IgD-negative memory B cell (primary cell): ENCODE measurements around the gene EPN1. TPM values are rescaled to one million over a fixed set of nuclear protein-coding genes. Genes with fewer than 3 reads are reported as not detected.

Experiments used
- H3K27ac Mint-ChIP-seq, 3 donors: one replicate each; pipeline ENCODE4 v1.8.0; 2020 to 2022; ENCODE audit warnings: mild to moderate bottlenecking in 3 of 3, mixed read lengths in 3 of 3, moderate library complexity in 1 of 3
- H3K27me3 Mint-ChIP-seq: one replicate; pipeline ENCODE4 v1.8.0; 2021; ENCODE audit warnings: mixed read lengths
- H3K36me3 Mint-ChIP-seq: one replicate; pipeline ENCODE4 v1.8.0; 2020; ENCODE audit warnings: mild to moderate bottlenecking, mixed read lengths
- H3K4me1 Mint-ChIP-seq, 3 donors: one replicate each; pipeline ENCODE4 v1.8.0; 2020 to 2022; ENCODE audit warnings: mixed read lengths in 3 of 3, mild to moderate bottlenecking in 1 of 3
- H3K4me3 Mint-ChIP-seq, 4 donors: one replicate each; pipeline ENCODE4 v1.8.0; 2020 to 2022; ENCODE audit warnings: mild to moderate bottlenecking in 4 of 4, mixed read lengths in 4 of 4, moderate library complexity in 3 of 4
- H3K9me3 Mint-ChIP-seq, 3 donors: one replicate each; pipeline ENCODE4 v1.8.0; 2020 to 2021; ENCODE audit warnings: mixed read lengths in 3 of 3, mild to moderate bottlenecking in 1 of 3
- polyA plus RNA-seq: library from polyadenylated mRNA; unstranded; fragments of 300-500 nt; fragmentation: Illumina TruSeq; gene quantifications from one replicate; pipeline ENCODE4 v1.2.3, GENCODE V29; 2021

Gene EPN1
- polyA plus RNA-seq: 29.9 TPM

DNA sequence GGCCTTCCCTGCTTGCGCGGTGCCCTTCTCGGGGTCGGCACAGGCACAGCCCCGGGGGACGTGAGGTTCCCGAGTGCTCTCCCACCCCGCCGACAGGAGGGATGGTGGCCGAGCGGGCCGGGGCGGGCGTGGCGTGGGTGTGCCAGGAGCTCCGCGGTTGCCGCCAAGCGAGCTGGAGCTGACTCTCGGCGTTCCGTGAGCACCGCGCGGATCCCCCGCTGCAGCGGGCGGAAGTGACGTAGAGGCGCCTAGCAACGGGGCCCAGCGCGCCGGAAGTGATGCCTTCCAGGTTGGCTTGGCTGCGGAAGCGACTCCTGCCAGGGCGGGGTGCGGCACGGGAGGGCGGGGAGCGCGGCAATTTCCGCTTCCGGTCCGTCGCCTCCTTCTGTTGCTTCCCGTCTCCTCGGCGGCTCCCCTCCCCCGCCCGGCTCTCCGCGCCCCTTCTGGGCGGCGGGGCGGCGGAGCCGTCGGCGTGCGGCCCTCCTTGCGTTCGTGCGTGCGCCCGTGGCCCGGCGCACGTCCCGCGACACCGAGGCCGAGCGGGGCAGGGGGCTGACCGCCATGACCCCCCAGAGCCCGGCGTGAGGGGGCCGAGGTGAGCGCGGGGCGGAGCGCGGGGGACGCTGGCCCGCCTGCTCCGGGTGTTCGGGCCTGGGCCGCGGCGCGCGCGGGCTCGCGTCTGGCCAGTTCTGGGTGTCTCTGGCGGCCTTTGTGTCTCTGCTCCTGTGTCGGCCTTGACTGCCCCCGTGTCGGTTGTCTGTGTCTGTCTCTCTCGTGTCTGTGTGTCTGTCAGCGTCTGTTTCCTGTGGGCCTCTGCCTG lies at the start of gene EPN1:
Gene EPN1 (plus strand): TSS at position 386 of the 820 bp plus-strand sequence. CDS start 3,402 bp downstream, outside the sequence.
- peak within 1 kb of the TSS; percentile 91 to 98 (median 97) for H3K4me3 Mint-ChIP-seq

DNA sequence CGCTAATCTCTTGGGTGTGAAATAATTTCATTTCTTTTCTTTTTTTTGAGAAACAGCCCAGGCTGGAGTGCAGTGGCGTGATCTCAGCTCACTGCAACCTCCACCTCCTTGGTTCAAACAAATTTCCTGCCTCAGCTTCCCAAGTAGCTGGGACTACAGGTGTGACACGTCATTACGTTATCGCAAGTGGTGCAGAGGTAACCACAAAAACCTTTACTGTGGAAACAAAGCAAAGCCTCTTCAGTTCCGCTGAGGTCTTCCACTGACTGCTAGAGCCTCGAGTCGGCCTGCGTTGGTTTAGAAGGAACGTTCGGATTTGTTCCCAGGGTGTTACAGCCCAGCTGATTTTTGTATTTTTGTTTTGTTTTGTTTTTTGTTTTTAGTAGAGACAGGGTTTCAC lies 48.7 kb upstream of the EPN1 start:
- Mint-ChIP-seq H3K4me3 (peak overlapping the region in 2 of 4 donors; percentile 22 to 25), H3K27me3 (no peaks in the 10 kb centered on the region), H3K27ac (peak overlapping the region in 2 of 3 donors; percentile 43 to 72), H3K36me3 (peaks cover 2% of the 10 kb centered on the region), H3K4me1 (peaks cover 2 to 11% (median 7%) of the 10 kb centered on the region in 3 donors), H3K9me3 (no peaks in the 10 kb centered on the region)

More for the DNA sequence above, at the start of gene EPN1:
- peaks cover 40 to 53% (median 45%) of the 10 kb centered on the region in 3 donors for H3K4me1 Mint-ChIP-seq
- H3K9me3 Mint-ChIP-seq: no peaks in the 10 kb centered on the region
- peak within 1 kb of the TSS; percentile 96 to 99 (median 98) for H3K27ac Mint-ChIP-seq
- peaks cover 5% of the 10 kb centered on the region for H3K36me3 Mint-ChIP-seq
- H3K27me3 Mint-ChIP-seq: peaks cover 2% of the 10 kb centered on the region

DNA sequence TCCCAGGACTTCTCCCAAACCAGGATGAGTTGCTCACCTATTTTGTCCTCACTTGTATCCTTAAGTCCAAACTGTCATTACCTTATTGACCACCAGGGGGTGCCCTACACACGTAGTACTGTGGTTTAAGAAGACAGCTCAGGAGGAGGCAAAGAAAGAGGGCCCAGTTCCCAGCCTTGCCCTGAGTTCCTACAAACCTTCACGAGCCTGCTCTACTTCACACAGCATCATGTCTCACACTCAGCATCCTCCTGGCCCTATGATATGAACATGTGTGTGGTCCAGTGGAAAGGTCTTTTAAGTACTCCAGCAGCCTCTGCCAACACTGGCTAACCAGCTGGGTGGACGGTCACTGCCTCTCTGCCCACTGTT lies 42.6 kb upstream of the EPN1 start:
- Mint-ChIP-seq H3K4me3 (peak overlapping the region in 3 of 4 donors; percentile 63 to 71 (median 67)), H3K4me1 (peaks cover 16 to 38% (median 36%) of the 10 kb centered on the region in 3 donors), H3K36me3 (peaks cover 6% of the 10 kb centered on the region), H3K9me3 (no peaks in the 10 kb centered on the region), H3K27me3 (no peaks in the 10 kb centered on the region), H3K27ac (peak overlapping the region; percentile 64 to 76 (median 70))

DNA sequence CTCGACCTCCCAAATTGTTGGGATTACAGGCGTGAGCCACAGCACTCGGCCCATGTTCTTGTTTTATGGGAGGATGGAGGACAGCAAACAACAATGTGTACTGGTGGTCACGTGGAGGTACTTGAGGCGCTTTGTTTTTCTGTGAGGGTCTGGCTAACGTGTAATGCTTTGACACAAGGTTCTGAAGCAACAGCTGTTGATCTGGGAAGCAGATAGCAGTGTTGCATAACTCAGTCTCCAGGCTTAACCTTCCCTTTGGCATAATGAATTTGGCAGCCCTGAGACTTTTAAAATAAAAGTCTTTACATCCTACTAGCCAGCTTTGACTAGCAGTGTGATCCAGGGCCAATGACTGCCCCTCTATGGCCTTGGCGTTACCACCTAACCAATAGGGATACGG lies 41.2 kb upstream of the EPN1 start:
- Mint-ChIP-seq H3K9me3 (no peaks in the 10 kb centered on the region), H3K4me1 (peaks cover 21 to 45% (median 41%) of the 10 kb centered on the region in 3 donors), H3K36me3 (peaks cover 6% of the 10 kb centered on the region), H3K27ac (peak overlapping the region in 2 of 3 donors; percentile 99), H3K4me3 (peak overlapping the region; percentile 33 to 99 (median 98)), H3K27me3 (no peaks in the 10 kb centered on the region)

DNA sequence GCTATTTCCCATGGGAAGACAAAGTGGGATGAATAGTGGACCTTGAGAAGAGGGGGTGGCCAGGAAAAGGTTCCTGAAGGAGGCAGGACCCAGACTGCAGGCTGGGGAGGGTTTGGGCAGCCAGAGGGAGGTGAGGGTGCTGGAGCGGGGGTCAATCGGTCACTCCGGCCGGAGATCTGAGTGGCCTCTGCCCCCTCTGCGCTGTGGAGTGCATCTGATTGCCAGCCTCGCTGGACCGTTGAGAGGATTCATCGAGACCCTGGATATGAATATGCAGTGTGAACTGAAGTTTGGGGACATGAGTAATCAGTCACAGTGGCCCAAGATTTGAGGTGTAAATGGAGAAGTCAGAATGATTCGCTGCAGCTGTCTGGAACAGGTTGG lies 39.7 kb upstream of the EPN1 start:
- H3K27me3 Mint-ChIP-seq: no peaks in the 10 kb centered on the region
- H3K27ac Mint-ChIP-seq: peak overlapping the region; percentile 99 to 100 (median 99)
- H3K4me1 Mint-ChIP-seq: peaks cover 21 to 54% (median 51%) of the 10 kb centered on the region in 3 donors
- H3K4me3 Mint-ChIP-seq: peak overlapping the region; percentile 96 to 99 (median 98)
- peaks cover 0 to 2% (median 0%) of the 10 kb centered on the region in 3 donors for H3K9me3 Mint-ChIP-seq
- H3K36me3 Mint-ChIP-seq: peaks cover 8% of the 10 kb centered on the region

DNA sequence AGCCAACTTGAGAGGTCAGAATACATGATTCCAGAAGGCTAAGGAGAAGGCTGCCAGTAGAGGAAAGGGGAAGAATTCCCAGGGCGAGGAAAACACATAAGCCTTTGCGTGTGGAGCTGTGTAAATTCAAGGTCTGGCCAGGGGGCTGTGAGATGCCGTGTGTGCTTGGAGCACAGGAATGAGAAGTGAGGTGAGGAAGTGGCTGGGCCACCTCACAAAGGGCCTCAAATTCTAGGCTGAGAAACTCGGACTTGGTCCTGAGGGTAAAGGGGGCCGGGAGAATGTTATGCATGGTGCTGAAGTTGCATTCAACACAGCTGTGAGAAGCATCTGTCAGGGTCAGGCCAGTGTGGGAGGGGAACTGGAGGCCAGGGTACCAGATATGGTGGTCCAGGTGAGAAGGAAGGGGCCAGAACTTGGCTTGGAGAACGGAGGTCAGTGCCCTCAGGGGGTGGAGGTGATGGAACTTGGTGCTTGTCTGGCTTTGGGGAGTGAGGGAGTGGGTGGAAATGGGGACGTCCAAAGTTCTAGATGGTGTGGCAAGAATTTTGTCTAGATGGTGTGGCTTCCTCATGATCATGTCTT lies 39.1 kb upstream of the EPN1 start:
- H3K9me3 Mint-ChIP-seq: peaks cover 0 to 2% (median 0%) of the 10 kb centered on the region in 3 donors

DNA sequence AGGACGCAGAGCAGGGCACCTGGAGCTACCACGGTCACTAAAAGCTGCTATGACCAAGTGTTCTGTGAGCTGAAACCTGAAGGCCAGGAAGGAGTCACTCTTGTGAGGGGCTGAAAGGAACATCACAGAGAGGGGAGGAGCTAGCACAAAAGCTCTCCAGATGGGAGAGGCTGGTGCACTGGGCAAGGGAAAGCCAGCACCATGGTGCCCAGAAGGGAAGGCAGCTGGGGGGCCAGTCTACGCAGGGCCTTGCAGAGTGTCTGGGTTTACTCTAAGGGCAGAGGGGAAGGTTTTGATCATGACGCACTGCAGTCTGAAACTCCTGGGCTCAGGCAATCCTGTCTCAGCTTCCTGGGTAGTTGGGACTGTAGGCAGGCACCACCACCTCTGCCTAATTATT lies 38.3 kb upstream of the EPN1 start:
- peak overlapping the region; percentile 59 to 99 (median 99) for H3K27ac Mint-ChIP-seq
- H3K36me3 Mint-ChIP-seq: peaks cover 8% of the 10 kb centered on the region
- H3K4me3 Mint-ChIP-seq: peak overlapping the region; percentile 96 to 99 (median 98)
- peaks cover 21 to 54% (median 51%) of the 10 kb centered on the region in 3 donors for H3K4me1 Mint-ChIP-seq
- peaks cover 0 to 2% (median 0%) of the 10 kb centered on the region in 3 donors for H3K9me3 Mint-ChIP-seq
- no peaks in the 10 kb centered on the region for H3K27me3 Mint-ChIP-seq

More for the DNA sequence above, 39.1 kb upstream of the EPN1 start:
- H3K4me1 Mint-ChIP-seq: peaks cover 21 to 57% (median 53%) of the 10 kb centered on the region in 3 donors
- peak overlapping the region; percentile 99 to 100 (median 99) for H3K27ac Mint-ChIP-seq
- H3K27me3 Mint-ChIP-seq: no peaks in the 10 kb centered on the region
- peak overlapping the region; percentile 96 to 99 (median 98) for H3K4me3 Mint-ChIP-seq
- H3K36me3 Mint-ChIP-seq: peaks cover 8% of the 10 kb centered on the region

DNA sequence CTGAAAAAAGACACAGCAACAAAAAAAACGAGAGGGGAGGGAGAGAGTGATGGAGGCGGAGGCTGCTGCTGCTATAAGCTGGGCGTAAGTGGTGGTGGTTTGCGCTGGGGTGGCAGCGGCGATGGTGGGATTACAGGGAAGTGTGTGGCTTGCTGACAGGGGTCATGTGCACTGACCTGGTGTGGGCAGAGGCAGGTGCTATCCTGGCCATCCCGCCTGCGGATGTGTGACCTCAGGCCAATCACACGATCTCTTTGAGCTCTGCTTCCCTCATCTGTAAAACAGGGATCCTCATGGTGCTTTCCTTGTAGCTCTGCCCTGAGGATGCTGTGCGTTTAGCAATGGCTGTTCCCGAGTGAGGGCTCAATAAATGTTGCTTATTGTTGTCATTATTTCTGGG lies 37.5 kb upstream of the EPN1 start:
- peaks cover 8% of the 10 kb centered on the region for H3K36me3 Mint-ChIP-seq
- H3K4me3 Mint-ChIP-seq: peak overlapping the region; percentile 12 to 96 (median 70)
- peaks cover 0 to 2% (median 0%) of the 10 kb centered on the region in 3 donors for H3K9me3 Mint-ChIP-seq
- peaks cover 20 to 48% (median 47%) of the 10 kb centered on the region in 3 donors for H3K4me1 Mint-ChIP-seq
- peak overlapping the region in 2 of 3 donors; percentile 73 to 99 for H3K27ac Mint-ChIP-seq
- H3K27me3 Mint-ChIP-seq: no peaks in the 10 kb centered on the region

DNA sequence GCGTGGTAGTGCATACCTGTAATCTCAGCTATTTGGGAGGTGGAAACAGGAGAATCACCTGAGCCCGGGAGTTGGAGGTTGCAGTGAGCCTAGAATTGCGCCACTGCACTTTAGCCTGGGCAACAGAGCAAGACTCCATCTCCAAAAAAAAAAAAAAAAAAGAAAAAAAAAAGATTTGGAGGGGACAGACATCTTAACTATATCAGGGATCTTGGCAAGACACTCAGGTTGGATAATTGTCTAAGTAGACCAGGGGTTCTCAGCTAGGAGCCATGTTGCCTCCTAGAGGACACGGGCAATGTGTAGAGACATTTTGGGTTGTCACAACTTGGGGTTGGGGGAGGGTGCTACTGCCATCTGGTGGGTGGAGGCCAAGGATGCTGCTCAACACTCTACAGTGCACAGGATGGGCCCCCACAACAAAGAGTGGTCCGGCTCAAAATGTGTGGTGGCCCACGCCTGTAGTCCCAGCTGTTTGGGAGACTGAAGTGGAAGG lies 36.1 kb upstream of the EPN1 start:
- no peaks in the 10 kb centered on the region for H3K27me3 Mint-ChIP-seq
- peak overlapping the region in 2 of 3 donors; percentile 72 to 80 for H3K27ac Mint-ChIP-seq
- H3K4me1 Mint-ChIP-seq: peaks cover 26 to 56% (median 53%) of the 10 kb centered on the region in 3 donors
- H3K36me3 Mint-ChIP-seq: peaks cover 8% of the 10 kb centered on the region
- H3K9me3 Mint-ChIP-seq: peaks cover 0 to 2% (median 0%) of the 10 kb centered on the region in 3 donors
- H3K4me3 Mint-ChIP-seq: peak overlapping the region; percentile 16 to 89 (median 84)

DNA sequence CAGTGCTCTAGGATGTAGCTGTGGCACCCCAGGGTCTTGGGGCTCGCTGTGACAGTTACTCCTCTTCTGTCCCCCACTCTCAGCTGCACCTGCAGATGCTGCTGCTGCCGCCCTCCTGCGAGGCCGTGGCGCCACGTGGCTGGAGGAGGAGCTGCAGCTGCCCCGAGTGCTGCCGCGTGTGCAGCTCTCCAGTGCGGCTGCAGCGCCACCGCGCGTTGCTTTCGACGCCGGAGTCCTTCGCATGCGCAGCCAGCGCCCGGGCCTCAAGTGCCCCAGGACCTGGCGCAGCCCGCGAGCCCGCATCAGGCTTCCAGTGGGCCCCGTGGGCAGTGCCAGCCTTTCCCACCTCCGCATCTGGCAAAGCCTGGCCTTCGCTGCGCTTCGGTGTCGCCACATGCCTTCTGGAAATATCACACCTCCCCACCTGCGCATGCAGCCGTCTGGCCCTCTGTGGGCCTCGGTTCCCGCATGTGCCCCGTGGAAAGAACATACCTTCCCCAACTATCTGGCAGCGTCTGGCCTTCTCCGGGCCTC lies 34.9 kb upstream of the EPN1 start:
- H3K27me3 Mint-ChIP-seq: no peaks in the 10 kb centered on the region

DNA sequence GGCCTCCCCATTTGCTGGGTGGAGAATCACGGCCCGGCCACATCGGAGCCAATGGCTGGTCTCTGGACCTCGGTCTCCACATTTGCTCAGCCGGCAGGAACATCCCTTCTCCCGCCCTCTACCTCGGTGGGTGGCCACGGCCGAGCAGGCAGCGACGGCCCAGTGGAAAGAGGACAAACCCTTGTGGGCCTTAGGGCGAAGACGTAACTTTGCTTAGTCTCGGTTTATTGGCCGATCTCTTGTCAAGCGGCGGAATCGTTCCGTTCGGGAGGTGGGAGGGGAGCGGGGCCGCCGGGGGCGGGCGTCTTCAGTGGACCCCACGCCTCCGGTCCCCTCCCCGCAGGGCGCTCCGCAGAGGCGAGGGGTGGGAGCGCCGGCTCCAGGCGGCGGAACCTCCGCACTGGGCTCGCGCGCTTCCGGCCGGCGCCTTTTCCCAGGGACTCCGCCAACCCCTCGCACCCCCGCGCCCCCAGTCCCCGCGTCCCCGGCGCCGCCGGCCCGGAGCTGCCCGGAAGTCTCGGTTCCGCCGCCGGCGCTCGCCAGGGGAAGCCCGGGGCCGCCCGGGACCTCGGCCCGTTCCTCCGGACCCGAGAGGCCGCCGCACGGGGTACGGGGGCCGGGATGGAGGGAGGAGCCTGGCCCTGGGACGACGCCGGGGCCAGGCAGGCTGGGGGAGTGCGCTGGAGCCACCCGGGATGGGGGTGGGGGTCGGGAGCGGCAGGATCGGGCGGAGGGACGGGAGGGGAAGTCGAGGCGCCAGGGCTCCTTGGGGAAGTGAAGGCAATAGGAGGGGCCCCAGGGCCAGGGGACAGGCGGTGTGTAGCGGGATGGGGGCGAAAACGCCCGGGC lies 34.2 kb upstream of the EPN1 start, which contains the start of gene ZNF580:
Gene ZNF580 (plus strand): TSS at position 426 of the 849 bp plus-strand sequence. CDS start 1,507 bp downstream, outside the sequence.
- Mint-ChIP-seq H3K27ac (peak within 1 kb of the TSS; percentile 92 to 97 (median 95)), H3K4me3 (peak within 1 kb of the TSS; percentile 86 to 96 (median 90)), H3K36me3 (peaks cover 4% of the 10 kb centered on the region), H3K4me1 (peaks cover 25 to 56% (median 51%) of the 10 kb centered on the region in 3 donors), H3K9me3 (peaks cover 0 to 2% (median 0%) of the 10 kb centered on the region in 3 donors), H3K27me3 (no peaks in the 10 kb centered on the region)

More for the DNA sequence above, 34.9 kb upstream of the EPN1 start:
- Mint-ChIP-seq H3K4me3 (peak overlapping the region; percentile 65 to 87 (median 82)), H3K27ac (peak overlapping the region; percentile 72 to 95 (median 73)), H3K36me3 (peaks cover 4% of the 10 kb centered on the region), H3K4me1 (peaks cover 21 to 56% (median 54%) of the 10 kb centered on the region in 3 donors), H3K9me3 (peaks cover 0 to 2% (median 0%) of the 10 kb centered on the region in 3 donors)

DNA sequence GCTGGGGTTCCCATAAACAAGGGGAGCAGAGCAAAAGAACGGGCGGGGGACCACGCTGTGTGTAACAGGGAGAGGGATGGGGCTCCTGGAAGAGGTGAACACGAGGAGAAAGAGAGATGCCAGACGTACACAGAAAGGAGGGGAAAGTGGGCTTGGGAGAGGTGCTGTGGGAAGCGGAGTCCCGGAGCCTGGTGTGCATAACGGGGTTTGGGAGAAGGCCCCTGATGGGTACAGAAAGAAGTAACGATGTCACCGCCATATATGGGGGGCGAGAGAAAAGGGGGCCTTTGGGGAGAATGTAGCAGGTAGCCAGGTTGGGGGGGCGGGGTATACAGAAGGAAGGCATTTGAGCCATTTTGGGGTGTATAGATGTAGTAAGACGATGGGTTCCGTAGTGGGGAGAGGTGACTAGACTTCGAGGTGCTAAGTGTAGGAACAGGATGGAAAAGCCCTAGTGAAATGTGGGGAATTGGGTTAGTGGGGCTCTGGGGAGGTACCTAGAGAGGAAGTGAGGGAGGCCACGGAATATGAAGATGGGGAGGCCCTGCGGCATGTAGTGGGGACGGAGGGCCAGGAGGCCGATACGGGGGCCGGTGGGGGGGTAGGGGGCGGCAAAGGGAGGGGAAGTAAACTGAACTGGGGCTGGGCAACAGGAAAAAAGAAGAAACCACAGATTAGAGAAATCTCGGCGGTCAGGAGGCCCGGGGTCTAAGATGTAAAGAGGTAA lies 33.4 kb upstream of the EPN1 start:
- H3K36me3 Mint-ChIP-seq: peaks cover 3% of the 10 kb centered on the region
- peak overlapping the region; percentile 86 to 96 (median 90) for H3K4me3 Mint-ChIP-seq
- H3K27ac Mint-ChIP-seq: peak overlapping the region; percentile 85 to 97 (median 92)
- H3K9me3 Mint-ChIP-seq: peaks cover 0 to 2% (median 0%) of the 10 kb centered on the region in 3 donors
- peaks cover 25 to 48% (median 43%) of the 10 kb centered on the region in 3 donors for H3K4me1 Mint-ChIP-seq
- H3K27me3 Mint-ChIP-seq: no peaks in the 10 kb centered on the region
